Neural progenitor cell (in vitro differentiated cells): ENCODE data around the gene TRA2B.

Experiments
- CTCF ChIP-seq: fragments of 200-600 bp; sonication (generic); IDR thresholded peaks from 2 replicates; pipeline ENCODE4 v1.5.1; 2017; ENCODE audit warnings: antibody characterized with exemption, mild to moderate bottlenecking
- EZH2 ChIP-seq: fragments of 200-600 bp; sonication (generic); IDR thresholded peaks from 2 replicates; pipeline ENCODE4 v1.6.1; 2017; ENCODE audit warnings: antibody characterized with exemption, mild to moderate bottlenecking, moderate library complexity
- EZH2phosphoT487 ChIP-seq: fragments of 200-600 bp; sonication (generic); IDR thresholded peaks from 2 replicates; pipeline ENCODE4 v1.6.1; 2017; ENCODE audit warnings: antibody characterized with exemption

- TF ChIP-seq CTCF (no peak), EZH2 (no peak), EZH2phosphoT487 (no peak)
These were observed 70.8 kb downstream of the TRA2B start for GRCh38 chr3:185866995-185867394.
